Upper lobe of right lung (tissue), 1 donor: ENCODE results near the gene ADM2. TPM values are rescaled to one million over a fixed set of nuclear protein-coding genes. Genes with fewer than 3 reads are reported as not detected.

Source experiments
- ATAC-seq: fragments of 200-7000 bp; cut with Tn5 transposase; one replicate; pipeline ENCODE4 v1.9.1; 2020; ENCODE audit warnings: mild to moderate bottlenecking, moderate library complexity
- DNase-seq: peaks from one replicate; pipeline ENCODE4 v3.0.0-alpha.2; 2020
- H3K27ac ChIP-seq: fragments of 200-600 bp; one replicate; pipeline ENCODE4 v1.8.0; 2022
- H3K27me3 ChIP-seq: fragments of 200-600 bp; one replicate; pipeline ENCODE4 v1.8.0; 2022; ENCODE audit warnings: mild to moderate bottlenecking
- H3K36me3 ChIP-seq: fragments of 200-600 bp; one replicate; pipeline ENCODE4 v1.8.0; 2022
- H3K4me1 ChIP-seq: fragments of 200-600 bp; one replicate; pipeline ENCODE4 v1.8.0; 2022
- H3K4me3 ChIP-seq: fragments of 200-600 bp; one replicate; pipeline ENCODE4 v1.8.0; 2022; ENCODE audit warnings: mild to moderate bottlenecking
- H3K9me3 ChIP-seq: fragments of 200-600 bp; one replicate; pipeline ENCODE4 v1.8.0; 2022
- CTCF ChIP-seq: fragments of 200-600 bp; IDR thresholded peaks from one replicate; pipeline ENCODE4 v1.8.0; 2022; ENCODE audit warnings: antibody characterized with exemption
- intact Hi-C: fragments of 100-400 bp; cut with DNase I; formaldehyde crosslinking; loops from one replicate; pipeline ENCODE4 v1.11.0; 2022
- total RNA-seq: library from RNA; stranded (reverse); fragmentation: NEBNext Ultra II Directional; extraction: Animal tissue kit (Norgen Biotek cat#: 25700); gene quantifications from one replicate; pipeline ENCODE4 v1.2.1, GENCODE V29; 2021
- donor health status: DM: no; HTN: yes; CAD: no; lungs with severe emphysema.

Gene ADM2
- total RNA-seq, 1 donor from 2014 or later, result 2.6 TPM

- DNase-seq, result no peak
- TF ChIP-seq CTCF, result no peak
- intact Hi-C loops, result no loop called here
- H3K27ac ChIP-seq, result no peak overlapping the region
- ATAC-seq, result no peak
- peaks cover 25% of the 10 kb centered on the region for H3K4me1 ChIP-seq
- no peaks in the 10 kb centered on the region for H3K9me3 ChIP-seq
- peaks cover 16% of the 10 kb centered on the region for H3K27me3 ChIP-seq
- no peaks in the 10 kb centered on the region for H3K36me3 ChIP-seq
- H3K4me3 ChIP-seq, result no peak overlapping the region
These were observed 4.5 kb upstream of the ADM2 start for GRCh38 chr22:50476868-50477267.

GRCh38 chr22:50477923-50478322, 3.4 kb upstream of the ADM2 start:
- Histone ChIP-seq H3K36me3 (no peaks in the 10 kb centered on the region), H3K4me3 (no peak overlapping the region), H3K27ac (no peak overlapping the region), H3K4me1 (peaks cover 22% of the 10 kb centered on the region), H3K9me3 (no peaks in the 10 kb centered on the region), H3K27me3 (peaks cover 26% of the 10 kb centered on the region)
- DNase-seq, result no peak
- no peak for TF ChIP-seq CTCF
- no peak for ATAC-seq
- intact Hi-C loops, result no loop called here

GRCh38 chr22:50479721-50480120, 1.6 kb upstream of the ADM2 start:
- no peaks in the 10 kb centered on the region for H3K9me3 ChIP-seq
- intact Hi-C loops, result no loop called here
- ATAC-seq (no peak), DNase-seq (no peak)
- TF ChIP-seq CTCF, result no peak
- H3K4me3 ChIP-seq, result no peak overlapping the region
- no peaks in the 10 kb centered on the region for H3K36me3 ChIP-seq
- no peak overlapping the region for H3K27ac ChIP-seq
- H3K27me3 ChIP-seq, result peaks cover 31% of the 10 kb centered on the region
- H3K4me1 ChIP-seq, result peaks cover 11% of the 10 kb centered on the region

- H3K27me3 ChIP-seq, result peaks cover 31% of the 10 kb centered on the region
- no peak overlapping the region for H3K27ac ChIP-seq
- DNase-seq (no peak), ATAC-seq (no peak)
- TF ChIP-seq CTCF, result no peak
- intact Hi-C loops, result no loop called here
- no peaks in the 10 kb centered on the region for H3K9me3 ChIP-seq
- peak overlapping the region; percentile 54 for H3K4me3 ChIP-seq
- no peaks in the 10 kb centered on the region for H3K36me3 ChIP-seq
- H3K4me1 ChIP-seq, result peaks cover 6% of the 10 kb centered on the region
These were observed 301 bp upstream of the ADM2 start for GRCh38 chr22:50481045-50481439.

- no peak for TF ChIP-seq CTCF
- Histone ChIP-seq H3K4me3 (peak overlapping the region; percentile 54), H3K9me3 (no peaks in the 10 kb centered on the region), H3K27me3 (peaks cover 31% of the 10 kb centered on the region), H3K27ac (no peak overlapping the region), H3K4me1 (peaks cover 6% of the 10 kb centered on the region), H3K36me3 (no peaks in the 10 kb centered on the region)
- DNase-seq (peak; percentile 64), ATAC-seq (no peak)
- intact Hi-C loops, result no loop called here
These were observed 1.0 kb downstream of the ADM2 start for GRCh38 chr22:50482107-50483074.
